ENCODE measurements around the gene SYNE2. TPM values are rescaled to one million over a fixed set of nuclear protein-coding genes. Genes with fewer than 3 reads are reported as not detected.

SYNE2 gene
- total RNA-seq, 1 experiment from 2014 or later, result 37.5 TPM

DNA sequence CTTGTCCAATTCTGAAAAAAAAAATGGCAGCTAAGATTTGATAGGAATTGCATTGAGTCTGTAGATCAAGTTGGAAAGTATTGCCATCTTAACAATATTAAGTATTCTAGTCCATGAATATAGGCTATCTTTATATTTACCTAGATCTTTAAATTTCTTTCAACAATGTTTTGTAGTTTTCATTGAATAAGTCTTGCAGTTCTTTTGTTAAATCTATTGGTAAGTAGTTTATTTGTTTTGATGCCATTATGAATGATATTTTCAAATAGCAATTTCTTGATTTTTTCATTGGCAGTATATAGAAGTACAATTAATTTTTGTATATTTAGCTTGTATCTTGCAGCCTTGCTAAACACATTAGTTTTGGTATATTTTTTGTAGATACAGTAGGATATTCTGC is 71.6 kb downstream of the SYNE2 start:
- H3K27me3 ChIP-seq (ENCODE audit: control insufficient read depth, insufficient read depth, low read length), result no peaks in the 10 kb centered on the region
- CTCF ChIA-PET, result no interaction called here
- H3K9me3 ChIP-seq (ENCODE audit: control insufficient read depth, insufficient read depth, low read depth, low read length), result no peaks in the 10 kb centered on the region
- no peak overlapping the region for H3K27ac ChIP-seq (ENCODE audit: low read length)
- POLR2A ChIA-PET, result no interaction called here
- no peak overlapping the region for H3K4me3 ChIP-seq (ENCODE audit: low read depth in 2 of 2, low read length in 2 of 2)
- H3K36me3 ChIP-seq (ENCODE audit: control insufficient read depth, insufficient read depth, low read length), result no peaks in the 10 kb centered on the region
- in situ Hi-C loops (cut with HindIII; ENCODE audit: low pct_unique_long_range_greater_than_20kb, low sequenced_read_pairs) (no loop called here), intact Hi-C loops (cut with micrococcal nuclease; ENCODE audit: unreplicated experiment) (no loop called here)
- no peak for DNase-seq (ENCODE audit: low read depth, low spot score)
- no peak for ATAC-seq
- TF ChIP-seq, protein P1, sequence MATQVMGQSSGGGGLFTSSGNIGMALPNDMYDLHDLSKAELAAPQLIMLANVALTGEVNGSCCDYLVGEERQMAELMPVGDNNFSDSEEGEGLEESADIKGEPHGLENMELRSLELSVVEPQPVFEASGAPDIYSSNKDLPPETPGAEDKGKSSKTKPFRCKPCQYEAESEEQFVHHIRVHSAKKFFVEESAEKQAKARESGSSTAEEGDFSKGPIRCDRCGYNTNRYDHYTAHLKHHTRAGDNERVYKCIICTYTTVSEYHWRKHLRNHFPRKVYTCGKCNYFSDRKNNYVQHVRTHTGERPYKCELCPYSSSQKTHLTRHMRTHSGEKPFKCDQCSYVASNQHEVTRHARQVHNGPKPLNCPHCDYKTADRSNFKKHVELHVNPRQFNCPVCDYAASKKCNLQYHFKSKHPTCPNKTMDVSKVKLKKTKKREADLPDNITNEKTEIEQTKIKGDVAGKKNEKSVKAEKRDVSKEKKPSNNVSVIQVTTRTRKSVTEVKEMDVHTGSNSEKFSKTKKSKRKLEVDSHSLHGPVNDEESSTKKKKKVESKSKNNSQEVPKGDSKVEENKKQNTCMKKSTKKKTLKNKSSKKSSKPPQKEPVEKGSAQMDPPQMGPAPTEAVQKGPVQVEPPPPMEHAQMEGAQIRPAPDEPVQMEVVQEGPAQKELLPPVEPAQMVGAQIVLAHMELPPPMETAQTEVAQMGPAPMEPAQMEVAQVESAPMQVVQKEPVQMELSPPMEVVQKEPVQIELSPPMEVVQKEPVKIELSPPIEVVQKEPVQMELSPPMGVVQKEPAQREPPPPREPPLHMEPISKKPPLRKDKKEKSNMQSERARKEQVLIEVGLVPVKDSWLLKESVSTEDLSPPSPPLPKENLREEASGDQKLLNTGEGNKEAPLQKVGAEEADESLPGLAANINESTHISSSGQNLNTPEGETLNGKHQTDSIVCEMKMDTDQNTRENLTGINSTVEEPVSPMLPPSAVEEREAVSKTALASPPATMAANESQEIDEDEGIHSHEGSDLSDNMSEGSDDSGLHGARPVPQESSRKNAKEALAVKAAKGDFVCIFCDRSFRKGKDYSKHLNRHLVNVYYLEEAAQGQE (IDR thresholded peaks at IDR 0.05; ENCODE audit: insufficient read depth in 1 of 2, low read depth in 2 of 2, low read length in 1 of 2), result no peak
- TF ChIP-seq TCF7L2 (IDR thresholded peaks at IDR 0.05; ENCODE audit: low read depth, low read length) (no peak), SIN3A (IDR thresholded peaks at IDR 0.05; ENCODE audit: borderline replicate concordance, insufficient read depth, low read depth, low read length) (no peak), POLR2AphosphoS5 (IDR thresholded peaks at IDR 0.05; ENCODE audit: low read depth, low read length) (no peak)
- TF ChIP-seq, protein P2, sequence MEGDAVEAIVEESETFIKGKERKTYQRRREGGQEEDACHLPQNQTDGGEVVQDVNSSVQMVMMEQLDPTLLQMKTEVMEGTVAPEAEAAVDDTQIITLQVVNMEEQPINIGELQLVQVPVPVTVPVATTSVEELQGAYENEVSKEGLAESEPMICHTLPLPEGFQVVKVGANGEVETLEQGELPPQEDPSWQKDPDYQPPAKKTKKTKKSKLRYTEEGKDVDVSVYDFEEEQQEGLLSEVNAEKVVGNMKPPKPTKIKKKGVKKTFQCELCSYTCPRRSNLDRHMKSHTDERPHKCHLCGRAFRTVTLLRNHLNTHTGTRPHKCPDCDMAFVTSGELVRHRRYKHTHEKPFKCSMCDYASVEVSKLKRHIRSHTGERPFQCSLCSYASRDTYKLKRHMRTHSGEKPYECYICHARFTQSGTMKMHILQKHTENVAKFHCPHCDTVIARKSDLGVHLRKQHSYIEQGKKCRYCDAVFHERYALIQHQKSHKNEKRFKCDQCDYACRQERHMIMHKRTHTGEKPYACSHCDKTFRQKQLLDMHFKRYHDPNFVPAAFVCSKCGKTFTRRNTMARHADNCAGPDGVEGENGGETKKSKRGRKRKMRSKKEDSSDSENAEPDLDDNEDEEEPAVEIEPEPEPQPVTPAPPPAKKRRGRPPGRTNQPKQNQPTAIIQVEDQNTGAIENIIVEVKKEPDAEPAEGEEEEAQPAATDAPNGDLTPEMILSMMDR (IDR thresholded peaks at IDR 0.05), result no peak
- H3K4me1 ChIP-seq (ENCODE audit: control insufficient read depth, insufficient read depth, low read length), result no peaks in the 10 kb centered on the region
- BruUV-seq (replicated peaks), result no TSS peak

GRCh38 chr14:63926641-63927040 is 73.8 kb downstream of the SYNE2 start:
- no peaks in the 10 kb centered on the region for H3K4me1 ChIP-seq (ENCODE audit: control insufficient read depth, insufficient read depth, low read length)
- POLR2A ChIA-PET, result no interaction called here
- no peak for ATAC-seq

More at GRCh38 chr14:63926641-63927040, 73.8 kb downstream of the SYNE2 start:
- intact Hi-C loops (cut with micrococcal nuclease; ENCODE audit: unreplicated experiment), result no loop called here
- Histone ChIP-seq H3K27me3 (ENCODE audit: control insufficient read depth, insufficient read depth, low read length) (no peaks in the 10 kb centered on the region), H3K27ac (ENCODE audit: low read length) (no peak overlapping the region), H3K9me3 (ENCODE audit: control insufficient read depth, insufficient read depth, low read depth, low read length) (no peaks in the 10 kb centered on the region), H3K4me3 (ENCODE audit: low read depth in 2 of 2, low read length in 2 of 2) (no peak overlapping the region), H3K36me3 (ENCODE audit: control insufficient read depth, insufficient read depth, low read length) (no peaks in the 10 kb centered on the region)
- no peak for DNase-seq (ENCODE audit: low read depth, low spot score)
- no TSS peak for BruUV-seq (replicated peaks)
- CTCF ChIA-PET, result no interaction called here
- in situ Hi-C loops (cut with HindIII; ENCODE audit: low pct_unique_long_range_greater_than_20kb, low sequenced_read_pairs), result no loop called here
- TF ChIP-seq SIN3A (IDR thresholded peaks at IDR 0.05; ENCODE audit: borderline replicate concordance, insufficient read depth, low read depth, low read length) (no peak), POLR2AphosphoS5 (IDR thresholded peaks at IDR 0.05; ENCODE audit: low read depth, low read length) (no peak), TCF7L2 (IDR thresholded peaks at IDR 0.05; ENCODE audit: low read depth, low read length) (no peak)
- TF ChIP-seq, protein P2 (IDR thresholded peaks at IDR 0.05), result no peak
- TF ChIP-seq, protein P1 (IDR thresholded peaks at IDR 0.05; ENCODE audit: insufficient read depth in 1 of 2, low read depth in 2 of 2, low read length in 1 of 2), result no peak

All from Panc1 (cell line).